Fibroblast of pulmonary artery (primary cell): Measurements from ENCODE around the gene SAMD4A.

Source experiments
- DNase-seq: peaks from one replicate; pipeline ENCODE4 v3.0.0-alpha.2; 2010; ENCODE audit warnings: low read depth
- H3K4me3 ChIP-seq: replicated peaks from 2 replicates; pipeline ENCODE4 v1.5.1; 2011; ENCODE audit warnings: low read depth, mild to moderate bottlenecking, control low read depth, low read length, moderate library complexity
- CTCF ChIP-seq: IDR thresholded peaks from 2 replicates; pipeline ENCODE4 v1.5.1; 2011; ENCODE audit warnings: mild to moderate bottlenecking, control low read depth, low read length, inconsistent platforms; ENCODE audit errors: missing control alignments

Gene SAMD4A

DNA sequence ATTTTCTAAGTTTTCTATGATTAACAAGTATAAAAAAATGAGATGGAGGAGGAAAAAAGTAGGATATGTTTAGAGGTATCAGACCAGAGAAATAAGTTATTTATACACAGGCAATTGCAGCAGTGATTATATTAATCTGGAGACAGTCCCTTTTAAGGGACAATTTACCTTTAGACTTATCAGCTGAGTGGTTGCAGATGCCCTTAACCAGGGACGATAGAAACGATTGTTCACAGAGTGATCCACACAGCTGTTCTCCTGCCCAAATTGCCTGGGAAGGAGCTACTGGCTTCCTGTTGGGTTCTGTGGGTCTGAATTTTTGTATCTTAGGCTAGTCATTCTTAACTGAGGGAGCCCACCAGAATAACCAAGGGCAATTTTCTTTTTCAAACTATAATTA, 269.3 kb downstream of the SAMD4A start:
- H3K4me3 ChIP-seq = no peak overlapping the region
- TF ChIP-seq CTCF = no peak
- no peak for DNase-seq

GRCh38 chr14:54837508-54838149, 270.7 kb downstream of the SAMD4A start:
- TF ChIP-seq CTCF = no peak
- H3K4me3 ChIP-seq = no peak overlapping the region
- DNase-seq = no peak

DNA sequence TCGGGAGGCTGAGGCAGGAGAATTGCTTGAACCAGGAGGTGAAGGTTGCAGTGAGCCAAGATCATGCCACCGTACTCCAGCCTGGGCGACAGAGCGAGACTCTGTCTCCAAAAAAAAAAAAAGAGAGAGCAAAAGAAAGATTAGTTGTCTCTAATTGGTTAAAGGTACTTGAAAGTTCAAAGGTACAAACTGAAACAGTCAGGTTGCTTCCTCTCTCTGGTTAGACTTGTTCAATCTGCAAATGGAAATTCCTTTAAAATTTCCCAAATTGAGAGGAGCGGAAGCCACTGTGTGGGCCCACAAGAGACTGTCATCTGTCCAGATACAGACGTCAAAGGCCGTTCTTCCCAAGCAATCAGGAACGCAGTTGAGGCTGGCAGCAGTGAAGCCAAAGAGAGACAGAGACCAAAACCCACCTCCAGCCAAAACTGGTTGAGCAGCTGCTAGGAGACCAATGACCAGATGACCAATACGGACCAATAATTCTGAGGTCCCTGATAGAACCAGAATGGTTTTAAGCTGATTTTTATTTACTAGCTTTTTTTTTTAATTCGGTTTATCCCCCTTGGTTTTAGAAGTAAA, 272.1 kb downstream of the SAMD4A start:
- no peak for TF ChIP-seq CTCF
- no peak for DNase-seq
- no peak overlapping the region for H3K4me3 ChIP-seq

DNA sequence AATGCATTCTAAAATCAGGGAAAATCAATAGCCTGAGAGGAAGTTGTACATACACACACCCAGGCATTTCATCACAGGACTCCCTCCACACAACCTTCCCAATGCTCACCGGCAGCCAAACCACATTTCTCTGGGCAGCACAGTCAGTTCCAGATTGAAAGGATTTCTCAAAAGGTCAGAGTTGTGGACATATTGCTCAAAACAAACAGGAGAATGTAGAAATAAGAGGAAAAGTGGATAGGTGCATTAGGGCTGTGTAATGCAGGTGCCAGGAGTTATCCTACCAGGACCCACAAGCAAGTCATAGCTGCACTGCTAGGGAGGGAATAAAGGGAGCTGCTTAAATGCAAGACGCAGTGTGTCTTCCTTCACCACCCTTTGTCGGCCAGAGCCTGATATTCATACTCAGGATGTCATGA, 272.8 kb downstream of the SAMD4A start:
- DNase-seq = peak; percentile 71
- no peak for TF ChIP-seq CTCF
- no peak overlapping the region for H3K4me3 ChIP-seq

DNA sequence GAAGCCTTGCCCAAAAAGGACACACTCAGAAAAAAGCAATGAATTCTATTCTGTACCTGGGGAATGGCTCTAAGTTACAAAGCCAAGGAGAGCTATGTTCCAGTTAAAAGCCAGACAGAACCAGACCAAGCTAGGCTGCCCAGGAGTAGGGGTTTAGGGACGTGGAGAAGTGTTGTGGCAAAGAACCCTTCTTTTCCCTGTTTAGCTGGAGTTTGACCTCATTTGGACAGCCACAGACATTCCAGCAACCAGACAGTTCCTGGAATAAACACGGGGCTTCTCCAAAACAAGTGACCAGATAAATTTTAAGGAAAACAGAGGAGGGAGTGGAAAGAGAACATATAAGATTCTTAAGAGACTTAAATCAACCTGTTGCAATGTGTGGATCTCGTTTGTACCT, 273.4 kb downstream of the SAMD4A start:
- TF ChIP-seq CTCF = no peak
- DNase-seq = no peak
- H3K4me3 ChIP-seq = no peak overlapping the region

GRCh38 chr14:54840798-54841197, 273.9 kb downstream of the SAMD4A start:
- DNase-seq = no peak
- H3K4me3 ChIP-seq = no peak overlapping the region
- TF ChIP-seq CTCF = no peak
